Spinal cord (tissue), 10 donors: Measurements from ENCODE around the gene SMG6. TPM values are rescaled to one million over a fixed set of nuclear protein-coding genes. Genes with fewer than 3 reads are reported as not detected.

Experiments
- DNase-seq, 6 donors: peaks; one replicate each; pipeline versions ENCODE4 v3.0.0 to v3.0.0-alpha.2; 2013 to 2015; ENCODE audit warnings: low spot score in 6 of 6, low read depth in 4 of 6
- H3K27ac ChIP-seq: one replicate; pipeline ENCODE4 v1.5.1; 2013; ENCODE audit warnings: low read depth, low read length, control low read depth
- H3K27me3 ChIP-seq: one replicate; pipeline ENCODE4 v1.6.1; 2013; ENCODE audit warnings: low read length; ENCODE audit not compliant: control insufficient read depth, insufficient read depth
- H3K36me3 ChIP-seq: one replicate; pipeline ENCODE4 v1.6.1; 2013; ENCODE audit warnings: low read length; ENCODE audit not compliant: control insufficient read depth, insufficient read depth
- H3K4me1 ChIP-seq: one replicate; pipeline ENCODE4 v1.6.1; 2013; ENCODE audit warnings: low read length; ENCODE audit not compliant: control insufficient read depth, insufficient read depth
- H3K4me3 ChIP-seq: one replicate; pipeline ENCODE4 v1.5.1; 2013; ENCODE audit warnings: low read depth, low read length, control low read depth
- H3K9me3 ChIP-seq: one replicate; pipeline ENCODE4 v1.6.1; 2013; ENCODE audit warnings: low read length; ENCODE audit not compliant: control insufficient read depth, insufficient read depth
- WGBS: methylation state at CpG from one replicate; pipeline ENCODE4 v1.1.5; 2013; ENCODE audit warnings: missing lambda C conversion rate; ENCODE audit not compliant: insufficient coverage; 5-methylcytosine and 5-hydroxymethylcytosine counted together
- polyA plus RNA-seq, 2 donors: library from polyadenylated mRNA; unstranded; fragments of 120-200 nt; gene quantifications; one replicate each; pipeline ENCODE4 v1.2.1, GENCODE V29; 2013; ENCODE audit not compliant: insufficient read length in 2 of 2
- total RNA-seq, 2 donors: library from RNA; depleted of rRNA in 1 of 2; stranded (reverse); fragments of 120-200 nt in 1 of 2; fragments of >200 nt in 1 of 2; gene quantifications; one replicate each; pipeline versions ENCODE4 v1.2.3 to v1.2.4, GENCODE V29; 2013 to 2014
- donor health status: healthy.

The SMG6 gene
- total and polyA plus RNA-seq, 4 donors = 26.4 to 46.3 (median 37.3) TPM

- Histone ChIP-seq H3K27me3 (no peaks in the 10 kb centered on the region), H3K4me3 (peak overlapping the region; percentile 73), H3K4me1 (peaks cover 27% of the 10 kb centered on the region), H3K27ac (peak overlapping the region; percentile 89), H3K36me3 (peaks cover 64% of the 10 kb centered on the region), H3K9me3 (no peaks in the 10 kb centered on the region)
- 90% methylated on average over 3 of the region's 5 CpGs for WGBS
- no peak for DNase-seq
These were observed 260.7 kb downstream of the SMG6 start for GRCh38 chr17:2042933-2043332.

GRCh38 chr17:2042390-2042847 is 261.2 kb downstream of the SMG6 start:
- peak in 2 of 6 donors; percentile 45 to 57 for DNase-seq
- Histone ChIP-seq H3K4me1 (peaks cover 27% of the 10 kb centered on the region), H3K27me3 (no peaks in the 10 kb centered on the region), H3K9me3 (no peaks in the 10 kb centered on the region), H3K27ac (peak overlapping the region; percentile 89), H3K36me3 (peaks cover 63% of the 10 kb centered on the region), H3K4me3 (peak overlapping the region; percentile 73)
- 14% methylated on average over 17 of the region's 17 CpGs for WGBS

GRCh38 chr17:2041561-2042389 is 261.8 kb downstream of the SMG6 start, which contains the start of gene OVCA2:
Gene OVCA2 (plus strand): TSS chr17:2042022. CDS start chr17:2042048, 26 bp downstream.
- DNase-seq = peak; percentile 87 to 99 (median 92)
- peaks cover 67% of the 10 kb centered on the region for H3K36me3 ChIP-seq
- peak within 1 kb of the TSS; percentile 73 for H3K4me3 ChIP-seq
- H3K27ac ChIP-seq = peak within 1 kb of the TSS; percentile 89
- peaks cover 30% of the 10 kb centered on the region for H3K4me1 ChIP-seq
- no peaks in the 10 kb centered on the region for H3K9me3 ChIP-seq
- WGBS = under 1% methylated on average over 92 of the region's 93 CpGs
- H3K27me3 ChIP-seq = no peaks in the 10 kb centered on the region

- H3K27me3 ChIP-seq = no peaks in the 10 kb centered on the region
- H3K36me3 ChIP-seq = peaks cover 67% of the 10 kb centered on the region
- peaks cover 37% of the 10 kb centered on the region for H3K4me1 ChIP-seq
- 46% methylated on average over 13 of the region's 16 CpGs for WGBS
- no peak for DNase-seq
- H3K27ac ChIP-seq = peak overlapping the region; percentile 89
- H3K4me3 ChIP-seq = peak overlapping the region; percentile 73
- no peaks in the 10 kb centered on the region for H3K9me3 ChIP-seq
These were observed 262.5 kb downstream of the SMG6 start for GRCh38 chr17:2040942-2041560.

GRCh38 chr17:2040219-2040827 is 263.3 kb downstream of the SMG6 start:
- Histone ChIP-seq H3K36me3 (peaks cover 68% of the 10 kb centered on the region), H3K27ac (no peak overlapping the region), H3K27me3 (no peaks in the 10 kb centered on the region), H3K4me3 (no peak overlapping the region), H3K4me1 (peaks cover 42% of the 10 kb centered on the region), H3K9me3 (no peaks in the 10 kb centered on the region)
- 83% methylated on average over 5 of the region's 7 CpGs for WGBS
- DNase-seq = no peak

- WGBS = 42% methylated on average over 10 of the region's 10 CpGs
- peaks cover 64% of the 10 kb centered on the region for H3K36me3 ChIP-seq
- no peak overlapping the region for H3K27ac ChIP-seq
- H3K9me3 ChIP-seq = no peaks in the 10 kb centered on the region
- H3K27me3 ChIP-seq = no peaks in the 10 kb centered on the region
- no peak overlapping the region for H3K4me3 ChIP-seq
- H3K4me1 ChIP-seq = peaks cover 26% of the 10 kb centered on the region
- peak in 1 of 6 donors; percentile 88 for DNase-seq
These were observed 266.4 kb downstream of the SMG6 start for GRCh38 chr17:2037155-2037554.

GRCh38 chr17:2035541-2036488 is 267.8 kb downstream of the SMG6 start:
- 76% methylated on average over 28 of the region's 29 CpGs for WGBS
- H3K4me3 ChIP-seq = no peak overlapping the region
- no peak overlapping the region for H3K27ac ChIP-seq
- DNase-seq = peak in 1 of 6 donors; percentile 52
- no peaks in the 10 kb centered on the region for H3K9me3 ChIP-seq
- H3K27me3 ChIP-seq = no peaks in the 10 kb centered on the region
- peaks cover 64% of the 10 kb centered on the region for H3K36me3 ChIP-seq
- peaks cover 25% of the 10 kb centered on the region for H3K4me1 ChIP-seq

GRCh38 chr17:2034806-2035540 is 268.6 kb downstream of the SMG6 start:
- no peak for DNase-seq
- H3K4me1 ChIP-seq = peaks cover 26% of the 10 kb centered on the region
- H3K4me3 ChIP-seq = no peak overlapping the region
- WGBS = no CpG with 5 or more reads among the region's 9 CpGs
- H3K27me3 ChIP-seq = no peaks in the 10 kb centered on the region
- H3K27ac ChIP-seq = no peak overlapping the region
- no peaks in the 10 kb centered on the region for H3K9me3 ChIP-seq
- H3K36me3 ChIP-seq = peaks cover 59% of the 10 kb centered on the region
